SU-DHL-6 (cell line): Measurements from ENCODE around the gene NYAP2.

Source experiments
- H2AFZ ChIP-seq: fragments of 200-600 bp; sonication (generic); 2 replicates; pipeline ENCODE4 v1.6.1; 2014; ENCODE audit warnings: low read depth, mild to moderate bottlenecking, moderate library complexity, mixed read lengths, antibody characterized with exemption, low read length; ENCODE audit not compliant: severe bottlenecking
- H3F3A ChIP-seq: fragments of 200-600 bp; shearing (Covaris generic); 2 replicates; pipeline ENCODE4 v1.6.0; 2016; ENCODE audit warnings: antibody characterized with exemption, mild to moderate bottlenecking; ENCODE audit not compliant: insufficient read depth
- H3K27ac ChIP-seq: fragments of 200-600 bp; sonication (generic); 2 replicates; pipeline ENCODE4 v1.5.1; 2016; ENCODE audit warnings: low read depth, mild to moderate bottlenecking, low read length, moderate library complexity, mixed read lengths
- H3K27me3 ChIP-seq: fragments of 200-600 bp; sonication (generic), shearing (Covaris generic); 2 replicates; pipeline ENCODE4 v1.6.0; 2014; ENCODE audit warnings: mild to moderate bottlenecking, low read length
- H3K36me3 ChIP-seq: fragments of 200-600 bp; sonication (generic); 2 replicates; pipeline ENCODE4 v1.6.1; 2014; ENCODE audit warnings: mild to moderate bottlenecking, low read length, mixed read lengths
- H3K4me2 ChIP-seq: fragments of 300-600, 200-600 bp; shearing (Covaris generic), sonication (generic); 2 replicates; pipeline ENCODE4 v1.6.0; 2014; ENCODE audit warnings: low read length, low read depth, mild to moderate bottlenecking; ENCODE audit not compliant: poor library complexity, severe bottlenecking
- H3K4me3 ChIP-seq: fragments of 200-600 bp; sonication (generic); 2 replicates; pipeline ENCODE4 v1.5.1; 2014; ENCODE audit warnings: antibody characterized with exemption, low read length, mild to moderate bottlenecking, mixed read lengths; ENCODE audit not compliant: insufficient read depth, poor library complexity, severe bottlenecking
- H3K79me2 ChIP-seq: fragments of 200-600 bp; sonication (generic); 2 replicates; pipeline ENCODE4 v1.6.1; 2014; ENCODE audit warnings: mild to moderate bottlenecking, low read length, moderate library complexity; ENCODE audit not compliant: insufficient read depth
- H3K9ac ChIP-seq: fragments of 200-600 bp; sonication (generic); 2 replicates; pipeline ENCODE4 v1.7.0; 2014; ENCODE audit warnings: mild to moderate bottlenecking, low read length
- H3K9me2 ChIP-seq: fragments of 200-600 bp; sonication (generic); replicated peaks from 2 replicates; pipeline ENCODE4 v1.6.1; 2014; ENCODE audit warnings: low read length; ENCODE audit not compliant: insufficient read depth
- H3K9me3 ChIP-seq: fragments of 200-600 bp; sonication (generic); 2 replicates; pipeline ENCODE4 v1.6.1; 2014; ENCODE audit warnings: low read length, mixed read lengths; ENCODE audit not compliant: insufficient read depth
- H4K20me1 ChIP-seq: fragments of 200-600 bp; sonication (generic); 2 replicates; pipeline ENCODE4 v1.6.1; 2014; ENCODE audit warnings: low read depth, mild to moderate bottlenecking, antibody characterized with exemption, low read length, moderate library complexity, mixed read lengths
- CTCF ChIP-seq: fragments of 200-600 bp; sonication (generic); IDR thresholded peaks from one replicate; pipeline ENCODE4 v1.5.1; 2017; ENCODE audit warnings: antibody characterized with exemption, mild to moderate bottlenecking, low read length, moderate library complexity; ENCODE audit not compliant: insufficient read depth, poor library complexity, severe bottlenecking
- EZH2phosphoT487 ChIP-seq: fragments of 200-600 bp; sonication (generic), shearing (Covaris generic); conservative IDR thresholded peaks from 2 replicates; pipeline ENCODE4 v1.6.1; 2018; ENCODE audit warnings: mild to moderate bottlenecking, antibody characterized with exemption, low read length, moderate library complexity, mixed read lengths

Gene NYAP2

DNA sequence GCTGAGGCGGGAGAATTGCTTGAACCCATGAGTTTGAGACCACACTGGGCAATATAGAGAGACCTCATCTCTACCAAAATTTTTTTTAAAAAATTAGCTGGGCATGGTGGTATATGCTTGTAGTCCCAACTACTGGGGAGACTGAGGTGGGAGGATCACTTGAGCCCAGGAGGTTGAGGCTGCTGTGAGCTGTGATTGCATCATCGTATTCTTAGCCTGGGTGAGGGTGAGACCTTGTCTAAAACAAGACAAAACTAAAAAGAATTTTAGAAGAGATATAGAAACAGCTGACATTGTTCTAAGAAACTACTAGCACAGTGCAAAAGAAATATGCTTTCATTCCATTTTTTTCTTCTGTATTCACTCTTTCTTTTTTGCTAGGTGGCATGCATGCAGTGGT, 298.4 kb downstream of the NYAP2 start:
- no peaks in the 10 kb centered on the region for H3F3A ChIP-seq
- no peak overlapping the region for H3K9ac ChIP-seq
- H3K36me3 ChIP-seq, result no peaks in the 10 kb centered on the region
- H3K4me2 ChIP-seq, result no peak overlapping the region
- no peaks in the 10 kb centered on the region for H3K79me2 ChIP-seq
- H3K9me3 ChIP-seq, result no peaks in the 10 kb centered on the region
- no peak overlapping the region for H2AFZ ChIP-seq
- no peaks in the 10 kb centered on the region for H3K27me3 ChIP-seq
- no peak overlapping the region for H3K27ac ChIP-seq
- no peaks in the 10 kb centered on the region for H4K20me1 ChIP-seq
- no peak overlapping the region for H3K4me3 ChIP-seq
- H3K9me2 ChIP-seq, result no peaks in the 10 kb centered on the region
- TF ChIP-seq EZH2phosphoT487, result no peak
- TF ChIP-seq CTCF, result no peak
